Thymus (tissue), 11 donors: ENCODE data around the gene CTDP1. TPM values are rescaled to one million over a fixed set of nuclear protein-coding genes. Genes with fewer than 3 reads are reported as not detected.

Experiments used
- DNase-seq, 9 donors: peaks; one replicate each; pipeline ENCODE4 v3.0.0-alpha.2; 2013; ENCODE audit warnings: low spot score in 9 of 9, low read depth in 6 of 9, missing footprints in 1 of 9
- H3K27ac ChIP-seq, 2 donors: one replicate each; pipeline ENCODE4 v1.5.1; 2013; ENCODE audit warnings: control low read depth in 1 of 2, low read depth in 1 of 2, low read length in 1 of 2, mild to moderate bottlenecking in 1 of 2, moderate library complexity in 1 of 2
- H3K27me3 ChIP-seq, 2 donors: one replicate each; pipeline ENCODE4 v1.5.1; 2013; ENCODE audit warnings: low read length in 1 of 2; ENCODE audit not compliant: control insufficient read depth in 2 of 2, insufficient read depth in 1 of 2
- H3K36me3 ChIP-seq, 2 donors: one replicate each; pipeline ENCODE4 v1.5.1; 2013; ENCODE audit warnings: low read length in 1 of 2, mild to moderate bottlenecking in 1 of 2, moderate library complexity in 1 of 2; ENCODE audit not compliant: control insufficient read depth in 2 of 2, insufficient read depth in 2 of 2
- H3K4me1 ChIP-seq, 2 donors: one replicate each; pipeline ENCODE4 v1.5.1; 2013; ENCODE audit warnings: low read length in 2 of 2; ENCODE audit not compliant: control insufficient read depth in 2 of 2, insufficient read depth in 2 of 2
- H3K4me3 ChIP-seq, 2 donors: one replicate each; pipeline ENCODE4 v1.5.1; 2013; ENCODE audit warnings: low read length in 2 of 2, control low read depth in 1 of 2, mild to moderate bottlenecking in 1 of 2
- H3K9me3 ChIP-seq, 2 donors: one replicate each; pipeline ENCODE4 v1.5.1; 2013; ENCODE audit warnings: low read length in 1 of 2, mild to moderate bottlenecking in 1 of 2; ENCODE audit not compliant: control insufficient read depth in 2 of 2, insufficient read depth in 1 of 2
- WGBS: extraction: QIAGEN DNeasy Blood & Tissue Kit; methylation state at CpG from one replicate; pipeline ENCODE4 v1.1.7; 2013; 5-methylcytosine and 5-hydroxymethylcytosine counted together
- polyA plus RNA-seq: library from polyadenylated mRNA; stranded (reverse); fragments of 200-250 nt; gene quantifications from one replicate; pipeline ENCODE4 v1.2.3, GENCODE V29; 2013
- total RNA-seq: library from RNA; stranded (reverse); fragments of 120-200 nt; gene quantifications from one replicate; pipeline ENCODE4 v1.2.4, GENCODE V29; 2013
- donor health status: healthy.

Gene CTDP1
- total and polyA plus RNA-seq, 2 donors, result 15.4 to 26.4 TPM

GRCh38 chr18:79765491-79766245 lies 86.1 kb downstream of the CTDP1 start:
- WGBS, result 73% methylated on average over 14 of the region's 14 CpGs
- H3K9me3 ChIP-seq, result peaks cover 0 to 4% of the 10 kb centered on the region in 2 donors
- peaks cover 0 to 10% of the 10 kb centered on the region in 2 donors for H3K27me3 ChIP-seq
- DNase-seq, result no peak
- H3K4me1 ChIP-seq, result no peaks in the 10 kb centered on the region
- no peak overlapping the region for H3K27ac ChIP-seq
- no peaks in the 10 kb centered on the region for H3K36me3 ChIP-seq
- no peak overlapping the region for H3K4me3 ChIP-seq

GRCh38 chr18:79766308-79766707 lies 86.7 kb downstream of the CTDP1 start:
- no peak for DNase-seq
- 75% methylated on average over 16 of the region's 16 CpGs for WGBS
- H3K27ac ChIP-seq, result no peak overlapping the region
- H3K4me3 ChIP-seq, result no peak overlapping the region
- H3K27me3 ChIP-seq, result peaks cover 0 to 10% of the 10 kb centered on the region in 2 donors
- H3K4me1 ChIP-seq, result no peaks in the 10 kb centered on the region
- H3K36me3 ChIP-seq, result no peaks in the 10 kb centered on the region
- H3K9me3 ChIP-seq, result peaks cover 0 to 4% of the 10 kb centered on the region in 2 donors

GRCh38 chr18:79768745-79769144 lies 89.1 kb downstream of the CTDP1 start:
- no peak overlapping the region for H3K27ac ChIP-seq
- DNase-seq, result no peak
- H3K4me3 ChIP-seq, result no peak overlapping the region
- WGBS, result 76% methylated on average over 3 of the region's 3 CpGs
- no peaks in the 10 kb centered on the region for H3K4me1 ChIP-seq
- no peaks in the 10 kb centered on the region for H3K36me3 ChIP-seq
- peaks cover 0 to 18% of the 10 kb centered on the region in 2 donors for H3K27me3 ChIP-seq
- peaks cover 1 to 5% of the 10 kb centered on the region in 2 donors for H3K9me3 ChIP-seq

DNA sequence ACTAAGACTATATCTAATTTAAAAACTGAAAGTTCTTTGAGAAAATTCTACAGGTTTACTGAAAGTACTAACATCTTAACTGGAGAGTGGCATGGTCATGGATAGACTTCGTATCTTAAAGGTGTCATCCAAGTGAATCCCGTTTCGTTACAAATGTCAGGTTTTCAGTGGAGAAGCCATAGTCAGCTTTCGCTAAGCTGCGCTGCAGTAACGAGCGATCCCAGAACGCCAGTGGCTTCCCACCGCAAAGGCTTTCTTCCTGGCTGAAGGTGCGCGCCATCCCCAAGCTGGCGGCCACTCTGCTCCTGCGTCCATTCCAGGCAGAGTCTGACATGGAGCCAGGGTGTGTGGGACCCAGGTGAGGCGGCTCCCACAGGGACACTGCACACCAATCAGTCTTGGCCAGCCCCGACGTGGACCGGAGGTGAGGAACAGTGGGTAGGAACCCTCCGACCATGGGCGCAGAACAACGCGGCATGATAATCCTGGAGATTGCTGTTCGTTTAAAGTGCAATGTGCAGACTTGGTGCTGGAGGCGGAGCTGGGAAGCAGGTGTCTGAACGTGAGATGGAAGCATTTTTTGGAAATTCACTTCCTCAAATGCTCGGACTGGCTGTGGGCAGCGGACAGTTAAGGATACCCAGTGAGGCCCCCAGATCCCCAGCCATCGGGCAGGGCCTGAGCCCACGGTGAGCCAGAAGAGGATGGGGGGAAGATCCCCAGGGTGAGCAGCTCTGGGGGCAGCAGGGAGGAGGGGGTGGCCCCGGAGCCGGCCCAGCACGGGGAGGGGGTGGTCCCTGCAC lies 90.3 kb downstream of the CTDP1 start:
- Histone ChIP-seq H3K4me1 (no peaks in the 10 kb centered on the region), H3K9me3 (peaks cover 1 to 4% of the 10 kb centered on the region in 2 donors), H3K4me3 (no peak overlapping the region), H3K36me3 (no peaks in the 10 kb centered on the region), H3K27me3 (peaks cover 0 to 18% of the 10 kb centered on the region in 2 donors), H3K27ac (no peak overlapping the region)
- 90% methylated on average over 31 of the region's 31 CpGs for WGBS
- DNase-seq, result no peak

DNA sequence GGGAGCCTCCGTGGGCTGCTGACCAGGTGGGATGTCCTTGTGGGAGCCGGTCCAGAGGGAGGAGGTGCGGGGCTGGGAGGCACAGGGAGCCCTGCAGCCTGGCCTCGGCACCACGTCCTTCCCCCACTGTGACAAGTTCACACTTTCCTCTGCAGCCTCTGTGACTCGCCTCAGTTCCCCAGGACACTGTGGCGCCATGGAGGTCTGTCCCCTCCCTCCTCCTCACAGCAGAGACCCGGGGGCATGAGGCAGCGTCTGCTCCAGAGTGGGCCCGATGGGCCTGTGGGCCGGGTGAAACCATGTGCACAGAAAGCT lies 90.9 kb downstream of the CTDP1 start:
- no peak for DNase-seq
- Histone ChIP-seq H3K4me1 (no peaks in the 10 kb centered on the region), H3K27ac (no peak overlapping the region), H3K9me3 (peaks cover 1 to 4% of the 10 kb centered on the region in 2 donors), H3K4me3 (no peak overlapping the region), H3K36me3 (no peaks in the 10 kb centered on the region), H3K27me3 (peaks cover 0 to 19% of the 10 kb centered on the region in 2 donors)
- 78% methylated on average over 11 of the region's 11 CpGs for WGBS

DNA sequence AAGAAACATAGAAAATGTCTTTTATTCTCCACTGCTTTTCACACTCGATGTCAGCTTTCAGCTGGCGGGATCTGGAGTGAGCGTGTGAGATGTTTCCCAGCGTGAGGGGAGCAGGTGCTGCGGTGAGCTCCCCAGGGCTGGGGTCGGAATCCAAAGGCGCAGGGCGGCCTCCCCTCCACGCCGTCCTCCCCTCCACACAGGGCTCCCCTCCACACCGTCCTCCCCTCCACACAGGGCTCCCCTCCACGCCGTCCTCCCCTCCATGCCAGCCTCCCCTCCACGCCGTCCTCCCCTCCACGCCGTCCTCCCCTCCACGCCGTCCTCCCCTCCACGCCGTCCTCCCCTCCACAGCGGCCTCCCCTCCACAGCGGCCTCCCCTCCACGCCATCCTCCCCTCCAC lies 91.2 kb downstream of the CTDP1 start:
- WGBS, result 82% methylated on average over 23 of the region's 24 CpGs
- H3K4me3 ChIP-seq, result no peak overlapping the region
- H3K27ac ChIP-seq, result no peak overlapping the region
- peaks cover 1 to 4% of the 10 kb centered on the region in 2 donors for H3K9me3 ChIP-seq
- no peaks in the 10 kb centered on the region for H3K4me1 ChIP-seq
- peaks cover 0 to 20% of the 10 kb centered on the region in 2 donors for H3K27me3 ChIP-seq
- DNase-seq, result no peak
- H3K36me3 ChIP-seq, result no peaks in the 10 kb centered on the region

DNA sequence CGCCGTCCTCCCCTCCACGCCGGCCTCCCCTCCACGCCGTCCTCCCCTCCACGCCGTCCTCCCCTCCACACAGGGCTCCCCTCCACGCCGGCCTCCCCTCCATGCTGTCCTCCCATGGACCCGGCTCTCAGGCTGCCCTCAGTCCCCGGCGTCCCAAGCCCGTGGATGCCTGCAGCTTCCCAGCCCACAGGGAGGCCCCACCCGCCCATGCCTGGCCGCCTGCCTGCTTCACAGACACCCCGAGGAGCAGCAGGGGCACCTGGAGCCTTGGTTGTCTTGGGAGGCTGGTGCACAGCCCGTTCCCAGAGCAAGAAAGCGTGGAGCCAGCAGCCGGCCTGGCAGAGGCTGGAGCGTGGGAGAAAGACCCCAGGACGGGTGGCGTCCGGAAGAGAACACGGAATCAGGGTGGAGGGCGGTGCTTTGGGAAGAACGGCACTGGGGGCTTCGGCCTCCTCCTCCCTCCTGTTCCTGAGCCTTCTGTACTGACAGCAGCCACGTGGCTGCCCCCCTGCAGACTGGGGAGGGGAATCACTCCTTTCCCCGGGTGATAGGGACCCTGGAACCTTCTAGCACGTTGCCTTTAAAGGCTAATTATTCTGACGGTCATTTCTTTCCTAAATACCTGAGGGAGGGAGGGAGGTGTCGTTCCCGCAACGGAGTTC lies 92.0 kb downstream of the CTDP1 start:
- Histone ChIP-seq H3K27me3 (peaks cover 0 to 20% of the 10 kb centered on the region in 2 donors), H3K4me3 (no peak overlapping the region), H3K27ac (no peak overlapping the region), H3K9me3 (peaks cover 1 to 4% of the 10 kb centered on the region in 2 donors), H3K4me1 (no peaks in the 10 kb centered on the region), H3K36me3 (no peaks in the 10 kb centered on the region)
- WGBS, result 82% methylated on average over 35 of the region's 35 CpGs
- DNase-seq, result no peak

DNA sequence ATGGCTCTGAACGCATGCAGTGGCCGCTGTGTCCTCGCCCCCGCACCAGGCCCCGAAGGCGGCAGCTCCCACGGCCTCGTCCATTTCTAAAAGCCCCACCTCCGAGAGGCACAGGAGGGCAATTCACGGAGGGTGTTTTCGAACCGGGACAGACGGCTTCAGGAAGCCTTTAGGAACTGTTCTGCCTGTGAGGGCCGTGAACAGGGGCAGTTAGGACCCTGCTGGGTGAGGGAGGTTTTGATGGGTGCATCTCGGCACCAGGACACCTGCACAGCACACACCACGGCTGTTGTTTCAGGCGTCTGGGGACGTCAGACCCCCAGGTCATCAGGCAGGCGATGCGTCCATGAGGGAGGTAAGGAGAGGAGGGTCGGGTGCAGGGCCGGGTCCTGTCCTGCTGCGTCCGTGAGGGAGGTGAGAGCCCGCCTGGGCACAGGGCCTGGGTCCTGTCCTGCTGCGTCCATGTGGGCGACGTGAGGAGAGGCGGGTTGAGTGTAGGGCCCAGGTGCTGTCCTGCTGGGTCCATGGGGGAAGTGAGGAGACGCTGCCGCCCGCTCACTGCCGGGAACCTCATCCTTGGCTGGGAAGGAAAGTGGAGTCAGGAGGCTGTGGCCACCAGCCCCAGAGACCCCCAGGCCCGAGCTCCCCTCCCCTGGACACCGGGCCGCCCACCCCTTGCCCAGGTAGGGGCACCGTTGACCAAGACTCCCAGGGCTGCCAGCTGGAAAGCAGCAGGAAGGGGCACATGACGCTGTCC lies 92.7 kb downstream of the CTDP1 start:
- Histone ChIP-seq H3K36me3 (no peaks in the 10 kb centered on the region), H3K4me1 (no peaks in the 10 kb centered on the region), H3K9me3 (peaks cover 1 to 4% of the 10 kb centered on the region in 2 donors), H3K4me3 (no peak overlapping the region), H3K27me3 (peaks cover 0 to 20% of the 10 kb centered on the region in 2 donors), H3K27ac (no peak overlapping the region)
- DNase-seq, result no peak
- 90% methylated on average over 38 of the region's 38 CpGs for WGBS
